WTC11 (cell line): ENCODE data around the gene EXOC6. TPM values are rescaled to one million over a fixed set of nuclear protein-coding genes. Genes with fewer than 3 reads are reported as not detected.

ENCODE experiments used
- ATAC-seq: fragments of 200-7000 bp; cut with Tn5 transposase; 2 replicates; pipeline ENCODE4 v1.10.0; 2021; ENCODE audit warnings: mild to moderate bottlenecking, moderate library complexity
- CTCF ChIA-PET: fragments of 300-600 bp; sonication (Branson Sonifier 250); formaldehyde crosslinking; loops from one replicate; lab custom pipeline; 2021; ENCODE audit warnings: antibody characterized with exemption; lab: Charles Lee
- POLR2A ChIA-PET: fragments of 350-600 bp; sonication (Branson Sonifier 250); formaldehyde crosslinking; loops from one replicate; lab custom pipeline; 2021; ENCODE audit warnings: antibody characterized with exemption; lab: Charles Lee
- DNase-seq: peaks from one replicate; pipeline ENCODE4 v3.0.0; 2021; ENCODE audit warnings: low spot score
- H3K27ac Mint-ChIP-seq: 2 replicates; pipeline ENCODE4 v1.8.0; 2021; ENCODE audit warnings: mixed read lengths
- H3K27me3 Mint-ChIP-seq: 2 replicates; pipeline ENCODE4 v1.8.0; 2021; ENCODE audit warnings: low read depth, mild to moderate bottlenecking, moderate library complexity, mixed read lengths
- H3K36me3 Mint-ChIP-seq: 2 replicates; pipeline ENCODE4 v1.8.0; 2021; ENCODE audit warnings: mixed read lengths
- H3K4me1 Mint-ChIP-seq: 2 replicates; pipeline ENCODE4 v1.8.0; 2022; ENCODE audit warnings: mixed read lengths
- H3K4me3 Mint-ChIP-seq: 2 replicates; pipeline ENCODE4 v1.8.0; 2021; ENCODE audit warnings: mild to moderate bottlenecking, moderate library complexity, mixed read lengths
- H3K9me3 Mint-ChIP-seq: 2 replicates; pipeline ENCODE4 v1.8.0; 2021; ENCODE audit warnings: mixed read lengths
- E2F1 ChIP-seq: sonication (generic); formaldehyde crosslinking; IDR thresholded peaks from 2 replicates; pipeline ENCODE4 v1.8.0; 2022; ENCODE audit warnings: mild to moderate bottlenecking, missing genetic modification reagents
- E2F4 ChIP-seq: sonication (generic); formaldehyde crosslinking; IDR thresholded peaks from 2 replicates; pipeline ENCODE4 v1.8.1; 2022; ENCODE audit warnings: low read depth, mild to moderate bottlenecking, moderate library complexity, missing genetic modification reagents, borderline replicate concordance
- FOXJ3 ChIP-seq: sonication (generic); formaldehyde crosslinking; IDR thresholded peaks from 2 replicates; pipeline ENCODE4 v1.9.0; 2021; ENCODE audit warnings: missing genetic modification reagents, mild to moderate bottlenecking, borderline replicate concordance
- GABPB1 ChIP-seq: sonication (generic); formaldehyde crosslinking; IDR thresholded peaks from 2 replicates; pipeline ENCODE4 v1.8.1; 2023; ENCODE audit warnings: mild to moderate bottlenecking, missing genetic modification reagents
- GRHL2 ChIP-seq: fragments of 250-450 bp; sonication (Bioruptor Pico); IDR thresholded peaks from 2 replicates; pipeline ENCODE4 v1.8.0; 2022; ENCODE audit warnings: mild to moderate bottlenecking, moderate library complexity; ENCODE audit not compliant: insufficient replicate concordance, severe bottlenecking
- HMGA2 ChIP-seq: fragments of 250-450 bp; sonication (Bioruptor Pico); IDR thresholded peaks from 2 replicates; pipeline ENCODE4 v1.4.0; 2021; ENCODE audit warnings: mild to moderate bottlenecking, moderate library complexity
- NR1H2 ChIP-seq: sonication (generic); formaldehyde crosslinking; IDR thresholded peaks from 2 replicates; pipeline ENCODE4 v1.9.0; 2021; ENCODE audit warnings: mild to moderate bottlenecking, moderate library complexity, missing genetic modification reagents
- NR2C2 ChIP-seq: sonication (generic); formaldehyde crosslinking; IDR thresholded peaks from 2 replicates; pipeline ENCODE4 v1.8.0; 2022; ENCODE audit warnings: mild to moderate bottlenecking, missing genetic modification reagents
- NR3C1 ChIP-seq: sonication (generic); formaldehyde crosslinking; conservative IDR thresholded peaks from 2 replicates; pipeline ENCODE4 v1.8.1; 2023; ENCODE audit warnings: low read depth, mild to moderate bottlenecking, missing genetic modification reagents
- RORB ChIP-seq: fragments of 250-450 bp; sonication (Bioruptor Pico); IDR thresholded peaks from 2 replicates; pipeline ENCODE4 v1.9.0; 2021; ENCODE audit warnings: mild to moderate bottlenecking
- SMAD3 ChIP-seq: sonication (generic); formaldehyde crosslinking; IDR thresholded peaks from 2 replicates; pipeline ENCODE4 v1.8.0; 2022; ENCODE audit warnings: missing genetic modification reagents, mild to moderate bottlenecking, borderline replicate concordance
- SOX15 ChIP-seq: fragments of 250-450 bp; sonication (Bioruptor Pico); IDR thresholded peaks from 2 replicates; pipeline ENCODE4 v1.9.0; 2021; ENCODE audit warnings: mild to moderate bottlenecking
- TEAD1 ChIP-seq: sonication (generic); formaldehyde crosslinking; IDR thresholded peaks from 2 replicates; pipeline ENCODE4 v1.8.0; 2022; ENCODE audit warnings: mild to moderate bottlenecking, missing genetic modification reagents
- TP53 ChIP-seq: sonication (generic); formaldehyde crosslinking; IDR thresholded peaks from 2 replicates; pipeline ENCODE4 v1.8.1; 2023; ENCODE audit warnings: mild to moderate bottlenecking, missing genetic modification reagents
- USF2 ChIP-seq: sonication (generic); formaldehyde crosslinking; IDR thresholded peaks from 2 replicates; pipeline ENCODE4 v1.8.1; 2023; ENCODE audit warnings: mild to moderate bottlenecking, missing genetic modification reagents, moderate library complexity
- ZBTB21 ChIP-seq: sonication (generic); formaldehyde crosslinking; IDR thresholded peaks from 2 replicates; pipeline ENCODE4 v1.8.1; 2023; ENCODE audit warnings: mild to moderate bottlenecking, missing genetic modification reagents, borderline replicate concordance
- ZNF232 ChIP-seq: sonication (generic); formaldehyde crosslinking; IDR thresholded peaks from 2 replicates; pipeline ENCODE4 v1.8.0; 2022; ENCODE audit warnings: mild to moderate bottlenecking, missing genetic modification reagents
- ZNF671 ChIP-seq: fragments of 250-450 bp; sonication (Bioruptor Pico); IDR thresholded peaks from 2 replicates; pipeline ENCODE4 v1.8.0; 2021; ENCODE audit warnings: mild to moderate bottlenecking
- total RNA-seq: library from RNA; stranded (reverse); gene quantifications from 3 replicates; pipeline ENCODE4 v1.2.3, GENCODE V29; 2021

Gene EXOC6
- total RNA-seq, 1 experiment from 2014 or later, result 5.0 TPM

GRCh38 chr10:92829786-92830377 lies 18.4 kb upstream of the EXOC6 start:
- no peak for TF ChIP-seq GABPB1 (CRISPR knock-in tag)
- TF ChIP-seq SOX15 (CRISPR knock-in tag), result no peak
- no peak for TF ChIP-seq FOXJ3 (CRISPR knock-in tag)
- TF ChIP-seq ZBTB21 (CRISPR knock-in tag), result no peak
- TF ChIP-seq E2F1 (CRISPR knock-in tag), result no peak
- TF ChIP-seq, all 79 proteins: peak for 0
- H3K4me3 Mint-ChIP-seq, result no peak overlapping the region
- CTCF ChIA-PET, result no interaction called here
- H3K27ac Mint-ChIP-seq, result no peak overlapping the region
- peaks cover 3% of the 10 kb centered on the region for H3K9me3 Mint-ChIP-seq
- POLR2A ChIA-PET, result no interaction called here
- DNase-seq (no peak), ATAC-seq (no peak)
- H3K27me3 Mint-ChIP-seq, result no peaks in the 10 kb centered on the region
- H3K4me1 Mint-ChIP-seq, result peaks cover 8% of the 10 kb centered on the region
- H3K36me3 Mint-ChIP-seq, result no peaks in the 10 kb centered on the region

DNA sequence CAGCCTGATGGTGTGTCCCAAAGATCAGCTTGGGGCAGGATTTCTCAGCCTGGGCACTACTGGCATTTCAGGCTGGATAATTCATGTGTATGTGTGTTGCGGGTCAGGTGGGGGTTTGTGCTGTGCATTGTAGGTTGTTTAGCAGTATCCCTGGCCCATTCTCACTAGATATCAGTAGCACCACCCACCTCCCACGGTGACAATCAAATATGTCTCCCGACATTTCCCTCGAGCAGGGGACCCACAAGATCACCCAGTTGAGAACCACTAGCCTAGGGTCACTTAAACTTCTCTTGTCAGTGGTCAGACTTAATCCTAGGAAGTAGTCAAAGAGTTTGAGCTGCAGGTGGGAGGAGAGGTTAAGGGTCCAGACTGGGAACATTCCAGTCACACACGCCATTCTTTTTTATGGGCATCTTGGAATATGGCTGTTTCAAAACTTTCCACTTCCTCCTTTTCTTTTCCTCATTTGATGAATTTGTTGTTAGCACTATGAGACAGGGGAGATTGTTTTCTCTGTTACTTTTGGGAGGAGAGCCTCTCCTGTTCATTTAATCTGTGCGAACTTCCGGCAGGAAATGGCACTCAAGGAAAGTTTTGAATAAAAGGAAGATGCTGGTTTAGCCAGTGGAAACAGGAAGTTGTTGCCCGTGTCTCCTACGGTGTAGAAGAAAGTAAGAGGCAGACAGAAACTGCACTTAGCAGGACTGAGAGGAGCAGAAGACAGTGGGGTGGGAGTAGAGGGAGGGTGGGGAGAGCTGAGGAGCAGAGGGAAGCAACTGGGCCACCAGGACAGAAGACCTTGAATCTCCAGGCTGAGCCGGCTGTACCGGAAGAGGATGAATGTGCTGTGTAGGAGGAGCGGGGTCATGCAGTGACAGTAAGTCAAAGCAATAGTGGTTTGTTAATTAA lies 17.6 kb upstream of the EXOC6 start:
- H3K4me3 Mint-ChIP-seq, result no peak overlapping the region
- ChIA-PET CTCF (no interaction called here), POLR2A (interaction anchor here (1.1 kb wide), 1 partner anchor 514 kb away, joined by 3 read pairs; no protein-coding TSS in a partner anchor)
- no peaks in the 10 kb centered on the region for H3K36me3 Mint-ChIP-seq
- no peaks in the 10 kb centered on the region for H3K27me3 Mint-ChIP-seq
- TF ChIP-seq HMGA2 (CRISPR knock-in tag) (no peak), ZNF671 (CRISPR knock-in tag) (no peak), E2F1 (CRISPR knock-in tag) (no peak), E2F4 (CRISPR knock-in tag) (no peak), USF2 (CRISPR knock-in tag) (no peak), NR3C1 (CRISPR knock-in tag) (no peak), FOXJ3 (CRISPR knock-in tag) (no peak), SMAD3 (CRISPR knock-in tag) (no peak), NR1H2 (no peak), TEAD1 (CRISPR knock-in tag) (no peak), ZNF232 (CRISPR knock-in tag) (no peak), RORB (no peak)
- H3K9me3 Mint-ChIP-seq, result peaks cover 3% of the 10 kb centered on the region
- DNase-seq (no peak), ATAC-seq (no peak)
- H3K27ac Mint-ChIP-seq, result no peak overlapping the region
- peaks cover 8% of the 10 kb centered on the region for H3K4me1 Mint-ChIP-seq

DNA sequence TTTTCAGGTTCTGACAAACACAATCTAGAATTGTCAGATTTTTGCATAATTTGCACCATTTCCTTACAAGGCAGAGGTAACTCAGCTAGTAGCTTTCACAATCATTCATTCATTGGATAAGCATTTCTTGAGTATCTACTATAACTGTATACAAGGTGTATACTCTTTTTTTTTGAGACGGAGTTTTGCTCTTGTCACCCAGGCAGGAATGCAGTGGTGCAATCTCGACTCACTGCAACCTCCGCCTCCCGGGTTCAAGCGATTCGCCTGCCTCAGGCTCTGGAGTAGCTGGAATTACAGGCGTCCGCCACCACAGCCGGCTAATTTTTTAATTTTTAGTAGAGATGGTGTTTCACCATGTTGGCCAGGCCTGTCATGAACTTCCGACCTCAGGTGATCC lies 16.2 kb upstream of the EXOC6 start:
- Mint-ChIP-seq H3K27ac (no peak overlapping the region), H3K36me3 (no peaks in the 10 kb centered on the region), H3K4me3 (no peak overlapping the region), H3K27me3 (no peaks in the 10 kb centered on the region), H3K4me1 (peaks cover 16% of the 10 kb centered on the region), H3K9me3 (peaks cover 3% of the 10 kb centered on the region)
- CTCF ChIA-PET, result no interaction called here
- ATAC-seq (no peak), DNase-seq (no peak)
- TF ChIP-seq TP53 (CRISPR knock-in tag) (no peak), GRHL2 (CRISPR knock-in tag) (no peak), NR2C2 (CRISPR knock-in tag) (no peak), ZBTB21 (CRISPR knock-in tag) (no peak), SMAD3 (CRISPR knock-in tag) (no peak)
- POLR2A ChIA-PET, result no interaction called here
